NCI-H2029 treated with DMSO at 0.1 percent for 48 hours (cell line): ENCODE results near the gene GLRX5.
"Not testable (repeated sequence)": the region's sequence is repeated elsewhere in the genome, so short reads cannot be mapped to it uniquely, and the experiment has no call there.

Experiments used
- DNase-seq: peaks from one replicate; lab custom pipeline; 2025; lab: John Stamatoyannopoulos, UW

Gene GLRX5

DNA sequence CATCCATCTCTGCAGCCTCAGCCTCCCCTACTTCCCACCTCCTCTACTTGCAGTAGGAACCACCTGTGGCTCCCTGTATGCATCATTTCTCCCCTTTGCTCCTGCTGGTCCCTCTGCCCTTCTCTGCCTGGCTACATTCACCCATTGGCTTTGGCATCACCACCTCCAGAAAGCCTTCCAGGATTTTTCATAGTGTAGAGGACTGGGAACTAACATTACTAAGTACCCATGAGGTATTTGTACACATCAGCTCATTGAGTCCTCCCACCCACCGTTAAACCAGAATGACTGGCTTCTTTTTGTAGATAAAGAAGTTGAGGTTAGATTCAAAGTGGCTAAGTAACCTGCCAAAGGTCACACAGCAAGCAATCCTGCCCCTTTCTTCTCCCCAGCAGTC lies 35.5 kb upstream of the GLRX5 start:
- DNase-seq: no peak

DNA sequence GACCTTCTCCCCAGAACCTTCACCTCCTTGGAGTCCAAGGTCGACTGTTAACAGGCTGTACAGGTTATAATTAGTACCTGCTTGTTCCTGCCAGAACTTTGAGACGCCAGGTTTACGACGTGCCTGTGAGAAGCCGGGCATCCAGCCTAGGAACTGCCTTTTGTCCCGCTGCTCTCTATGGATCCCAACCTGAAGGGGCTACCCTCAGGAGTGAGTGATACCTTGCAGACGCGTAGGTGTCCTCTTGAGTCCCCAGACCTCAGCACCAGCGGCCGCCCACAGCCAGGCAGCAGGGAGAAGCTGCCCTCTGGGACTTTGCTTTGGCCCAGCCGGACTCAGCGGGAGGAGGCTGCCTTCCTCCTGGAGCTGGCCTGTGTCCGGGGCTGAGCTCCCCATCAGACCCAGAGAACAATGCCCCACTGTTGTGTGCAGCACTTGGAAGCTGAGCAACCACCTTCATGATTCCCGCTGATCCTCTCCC lies 34.6 kb upstream of the GLRX5 start:
- DNase-seq: no peak

DNA sequence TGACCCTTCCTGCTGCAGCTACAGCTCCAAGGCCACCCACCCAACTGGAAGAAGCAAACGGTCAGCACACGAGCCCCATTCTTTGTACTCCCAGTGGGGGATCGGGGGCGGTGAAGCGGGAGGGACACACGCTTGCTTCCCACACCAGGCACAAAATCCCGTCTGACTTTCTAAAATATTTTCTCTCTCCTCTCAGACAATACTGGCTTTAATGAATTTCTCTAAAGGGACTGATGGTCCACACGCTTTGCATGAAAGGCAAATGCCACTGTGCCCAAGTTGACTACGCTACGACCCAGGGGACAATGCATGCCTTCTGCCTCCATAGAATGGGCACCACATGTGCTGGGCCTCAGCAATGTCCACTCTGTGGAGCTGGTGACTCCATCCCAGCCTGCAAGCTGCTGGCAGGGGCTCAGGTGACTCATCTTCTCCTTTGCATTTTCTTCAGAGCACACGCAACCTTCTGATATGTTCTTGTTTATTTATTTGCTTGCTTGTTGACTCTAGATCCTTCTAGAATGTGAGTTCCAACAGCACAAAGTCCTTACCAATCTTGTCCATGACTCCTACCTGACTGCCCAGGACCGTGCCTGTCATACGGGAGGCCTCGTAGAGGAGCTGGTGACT lies 34.0 kb upstream of the GLRX5 start:
- no peak for DNase-seq

DNA sequence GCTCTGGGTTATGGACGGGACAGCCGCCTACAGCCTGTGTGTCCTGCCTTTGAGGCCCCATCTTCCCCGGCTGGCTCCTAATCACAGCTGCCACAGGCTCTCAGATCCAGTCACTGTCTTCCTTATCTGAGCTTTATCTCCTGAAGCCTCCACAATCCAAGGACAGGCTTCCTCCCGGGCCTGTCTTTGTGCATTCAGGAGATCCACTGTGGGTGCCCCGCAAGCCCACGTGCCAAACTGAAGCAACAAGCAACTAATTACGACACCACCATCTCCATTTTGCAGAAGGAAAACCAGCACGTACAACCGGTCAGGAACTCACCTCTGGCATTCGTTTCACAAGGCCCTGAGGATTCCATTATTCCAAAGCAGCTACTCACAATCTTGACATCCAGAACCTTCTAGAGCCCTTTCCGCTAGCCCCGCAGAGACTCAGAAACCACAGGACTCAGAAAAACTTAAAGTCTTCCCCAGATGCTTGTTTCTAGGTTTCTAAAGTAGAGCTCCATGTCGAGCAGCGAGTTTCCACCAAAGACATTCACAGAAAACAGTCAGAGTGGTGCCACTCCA lies 32.4 kb upstream of the GLRX5 start:
- DNase-seq: no peak

DNA sequence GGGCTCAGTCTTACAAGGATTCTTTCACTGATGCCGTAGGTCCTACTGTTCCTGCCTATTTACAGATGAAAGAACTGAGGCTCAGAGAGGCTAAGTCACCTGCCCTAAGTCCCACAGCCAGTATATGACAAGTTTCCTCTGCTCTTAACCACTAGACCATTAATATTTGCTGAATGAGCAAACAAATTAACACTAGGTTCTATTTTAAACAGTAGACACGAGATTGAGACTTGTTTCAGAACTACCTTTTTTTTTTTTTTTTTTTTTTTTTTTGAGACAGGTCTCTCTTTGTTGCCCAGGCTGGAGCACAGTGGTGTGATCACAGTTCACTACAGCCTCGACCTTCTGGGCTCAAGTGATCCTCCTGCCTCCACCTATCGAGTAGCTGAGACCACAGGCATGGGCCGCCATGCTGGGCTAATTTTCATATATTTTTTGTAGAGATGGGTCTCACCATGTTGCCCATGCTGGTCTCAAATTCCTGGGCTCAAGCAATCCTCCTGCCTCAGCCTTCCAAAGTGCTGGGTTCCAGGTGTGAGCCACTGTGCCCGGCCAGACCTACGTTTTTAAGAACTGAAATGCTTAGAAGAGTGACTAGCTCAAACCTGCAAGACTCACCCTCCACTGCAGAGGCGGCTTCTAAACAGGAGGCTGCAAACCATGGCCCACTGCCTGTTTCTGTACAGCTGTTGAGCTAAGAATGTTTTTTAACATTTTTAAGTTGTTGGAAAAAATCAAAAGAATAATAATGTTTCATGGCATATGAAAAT lies 31.3 kb upstream of the GLRX5 start:
- no peak for DNase-seq

DNA sequence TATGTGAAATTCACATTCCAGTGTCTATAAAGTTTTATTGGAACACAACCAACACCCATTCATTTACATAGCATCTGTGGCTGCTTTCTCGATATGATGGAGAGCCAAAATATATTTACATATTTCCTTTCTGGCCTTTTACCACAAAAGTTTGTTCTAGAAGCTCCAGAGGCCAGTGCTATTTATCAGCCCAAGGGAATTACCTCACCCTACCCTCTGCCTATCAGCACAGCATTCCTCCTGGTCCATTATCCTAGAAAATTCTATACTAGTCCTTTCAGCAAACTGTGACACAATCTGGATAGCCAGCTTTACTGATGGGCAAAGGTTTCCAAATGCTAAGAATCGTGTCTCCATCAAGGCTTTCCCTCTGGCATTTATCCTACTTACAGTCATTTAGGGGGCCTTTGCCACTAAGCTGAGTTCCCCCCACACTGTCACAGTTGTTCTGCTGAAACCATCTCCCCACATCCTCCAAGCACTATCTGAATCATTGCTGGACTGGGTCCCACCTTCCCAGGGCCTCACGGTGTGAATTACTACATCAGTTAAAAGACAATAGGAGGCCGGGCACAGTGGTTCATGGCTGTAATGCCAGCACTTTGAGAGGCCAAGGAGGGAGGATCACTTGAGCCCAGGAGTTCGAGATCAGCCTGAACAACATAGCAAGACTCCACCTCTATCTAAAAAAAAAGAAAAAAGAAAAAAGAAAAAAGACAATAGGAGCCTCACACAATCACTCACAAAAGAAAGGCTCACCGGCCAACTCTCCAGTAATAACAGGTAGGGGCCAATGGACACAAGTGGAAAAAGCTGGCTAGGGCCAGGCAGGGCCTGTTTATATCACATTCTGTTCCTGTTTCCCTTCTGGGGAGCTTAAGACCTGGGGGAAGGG lies 30.5 kb upstream of the GLRX5 start:
- no peak for DNase-seq

DNA sequence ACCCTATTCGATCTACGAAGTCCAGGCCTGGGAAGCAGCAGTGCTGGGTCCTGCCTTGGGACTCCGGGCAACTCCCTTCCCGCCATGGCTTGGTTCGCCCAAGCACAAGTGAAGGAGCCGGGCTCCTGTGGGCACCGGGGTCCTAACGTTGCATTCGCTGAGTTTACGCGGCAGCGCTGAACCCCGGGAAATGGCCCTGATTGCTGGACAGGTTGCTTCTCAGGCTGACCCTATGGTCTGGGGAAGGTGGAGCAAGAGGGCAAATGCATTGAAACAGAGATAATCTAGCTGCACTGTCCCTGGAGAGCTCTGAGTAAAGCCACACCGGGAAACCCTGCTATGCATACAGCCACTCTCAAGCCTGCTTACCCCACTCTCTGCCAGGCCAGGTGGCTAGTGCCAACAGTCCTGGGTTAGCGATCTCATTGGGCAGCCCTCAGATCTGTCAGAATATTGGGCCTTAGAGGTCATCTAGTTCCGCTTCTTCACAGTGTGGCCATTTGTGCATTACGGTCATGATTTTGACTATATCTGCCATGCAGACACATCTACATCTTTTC lies 29.7 kb upstream of the GLRX5 start:
- no peak for DNase-seq

DNA sequence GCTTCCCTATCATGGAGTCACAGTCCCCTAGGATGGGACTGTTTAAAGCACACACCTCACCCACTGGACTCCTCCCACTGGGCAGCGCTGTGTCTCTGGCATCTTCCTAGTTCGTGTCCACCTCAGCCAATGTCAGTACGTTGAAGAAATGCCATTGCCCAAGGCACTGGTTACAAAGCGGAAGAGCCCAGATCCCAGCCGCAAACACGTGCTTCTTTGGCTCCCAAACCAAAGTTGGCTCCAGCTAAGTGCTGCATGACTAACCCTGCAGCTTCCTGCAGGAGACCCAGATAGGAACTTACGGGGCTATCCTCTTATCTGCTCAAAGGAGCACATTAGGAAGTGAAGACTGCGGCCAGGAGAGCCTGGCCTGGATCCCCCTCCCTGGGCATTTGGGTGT lies 27.7 kb upstream of the GLRX5 start:
- no peak for DNase-seq

DNA sequence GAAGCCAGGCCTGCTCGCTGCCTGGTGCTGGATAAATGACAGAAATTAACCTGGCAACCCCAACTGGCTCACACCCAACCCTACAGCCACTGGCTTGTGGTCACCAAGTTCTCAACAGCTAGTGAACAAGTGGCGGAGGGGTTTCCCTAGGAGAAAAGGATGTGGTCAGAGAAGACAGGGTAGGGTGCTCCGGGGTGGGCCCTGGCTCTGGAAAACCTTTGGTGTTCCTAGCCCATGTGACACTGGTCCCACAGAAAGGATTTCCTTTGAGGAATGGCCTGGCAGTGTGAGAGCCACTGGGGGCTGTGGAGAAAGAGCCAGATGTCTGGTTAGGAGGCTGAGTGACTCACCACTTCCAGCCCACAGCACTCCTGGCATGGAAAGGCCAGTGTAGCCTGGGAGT lies 27.1 kb upstream of the GLRX5 start:
- no peak for DNase-seq

DNA sequence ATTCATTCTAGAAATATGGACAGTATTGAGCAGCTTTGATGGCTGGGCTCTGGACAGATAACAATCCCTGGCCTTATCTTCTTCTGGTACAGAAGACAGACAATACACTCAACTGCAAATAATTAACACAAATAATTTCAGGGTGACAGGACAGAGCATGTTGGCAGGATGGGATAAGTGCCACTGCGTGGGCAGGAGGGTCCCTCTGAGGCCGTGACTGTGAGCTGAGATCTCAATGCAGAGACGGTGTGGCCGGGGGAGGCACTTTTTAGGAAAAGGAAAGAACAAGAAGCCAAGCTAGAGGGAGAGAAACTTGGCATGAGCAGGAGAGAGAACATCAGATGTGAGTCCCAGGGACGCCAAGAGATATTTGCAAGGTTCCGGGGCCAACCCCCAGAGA lies 26.5 kb upstream of the GLRX5 start:
- no peak for DNase-seq

DNA sequence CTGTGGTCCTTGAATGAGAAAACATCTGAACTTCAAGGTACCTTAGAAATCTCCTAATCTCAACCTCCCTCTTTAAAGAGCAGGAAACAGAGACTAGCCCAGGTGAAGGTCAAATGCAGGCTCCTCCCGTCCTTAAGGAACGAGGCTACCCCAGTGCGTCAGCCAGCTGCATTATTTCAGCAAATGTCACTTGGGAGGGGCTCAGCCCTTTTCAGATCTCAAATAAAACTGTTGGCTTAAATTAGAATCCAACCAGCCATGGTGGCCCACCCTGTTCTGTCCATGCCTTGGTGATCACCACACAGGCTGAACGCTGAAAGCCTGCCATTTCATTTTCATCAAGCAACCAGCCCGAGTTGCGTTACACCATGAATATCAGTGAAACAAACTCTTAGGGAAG lies 25.4 kb upstream of the GLRX5 start:
- no peak for DNase-seq

DNA sequence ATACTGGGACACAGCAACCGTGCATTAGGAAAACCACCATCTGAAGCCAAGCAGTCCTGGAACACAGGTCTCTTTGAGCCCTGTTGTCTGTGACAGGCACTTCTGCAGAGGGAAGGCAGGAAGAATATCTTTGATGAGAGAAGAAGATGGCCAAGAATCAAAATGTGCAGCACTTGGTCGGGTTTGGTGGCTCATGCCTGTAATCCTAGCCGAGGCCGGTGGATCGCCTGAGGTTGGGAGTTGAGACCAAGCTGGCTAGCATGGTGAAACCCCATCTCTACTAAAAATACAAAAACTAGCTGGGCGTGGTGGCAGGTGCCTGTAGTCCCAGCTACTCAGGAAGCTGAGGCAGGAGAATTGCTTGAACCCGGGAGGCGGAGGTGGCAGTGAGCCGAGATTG lies 24.5 kb upstream of the GLRX5 start:
- not testable (repeated sequence) for DNase-seq

DNA sequence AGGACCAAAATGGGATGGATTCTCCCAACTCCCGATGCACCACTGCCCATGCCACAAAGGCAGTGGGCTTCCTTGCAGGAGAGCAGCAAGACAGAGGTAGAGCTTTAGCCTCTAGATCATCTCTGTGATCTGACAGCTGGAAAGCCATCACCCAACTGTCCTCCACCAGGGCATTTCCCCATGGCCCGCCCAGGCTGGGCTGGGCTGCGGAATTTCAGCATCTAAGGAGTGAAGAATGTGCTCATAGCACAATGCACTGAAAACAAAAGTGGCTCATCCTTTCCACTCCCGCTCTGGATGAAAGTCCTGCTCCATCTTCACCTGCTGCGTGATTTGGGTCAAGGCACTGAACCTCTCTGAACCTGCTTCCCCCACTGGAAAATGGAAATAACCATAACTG lies 24.0 kb upstream of the GLRX5 start:
- DNase-seq: no peak

DNA sequence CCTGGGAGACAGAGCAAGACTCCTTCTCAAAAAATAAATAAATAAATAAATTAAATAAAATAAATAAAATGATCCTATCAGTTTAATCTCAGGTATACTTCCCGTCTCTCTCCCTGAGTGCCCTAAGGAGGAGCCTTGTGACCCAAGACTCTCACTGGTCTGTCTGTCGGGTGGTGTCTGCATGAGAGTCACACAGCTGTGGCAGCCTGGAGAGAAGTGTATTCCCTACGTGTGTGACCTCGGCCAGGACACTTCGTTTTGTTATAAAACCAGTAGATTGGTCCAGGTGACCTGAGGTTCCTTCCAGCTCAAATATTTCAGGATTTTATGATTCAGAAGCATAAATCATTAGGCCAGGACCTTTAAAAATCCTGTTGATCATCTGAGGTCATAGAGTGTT lies 23.2 kb upstream of the GLRX5 start:
- DNase-seq: no peak

DNA sequence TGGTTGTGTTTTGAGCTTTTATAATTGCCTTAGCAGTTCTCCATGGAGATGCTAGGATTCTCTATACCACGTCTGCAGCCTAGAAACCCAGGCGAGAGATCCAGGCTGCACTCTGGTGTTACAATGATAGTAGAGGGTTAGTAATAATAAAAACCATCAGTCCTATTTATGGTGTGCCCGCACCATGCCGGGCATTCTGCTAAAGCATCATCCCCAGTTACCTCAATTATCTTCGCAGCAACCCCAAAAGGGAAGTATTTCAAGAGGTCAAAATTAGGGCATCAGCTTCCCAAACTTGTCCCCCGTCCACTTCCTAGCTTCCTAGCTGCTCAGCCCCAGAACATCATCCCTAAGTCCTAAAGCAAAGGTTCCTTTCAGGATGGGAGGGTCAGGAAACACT lies 21.6 kb upstream of the GLRX5 start:
- no peak for DNase-seq

DNA sequence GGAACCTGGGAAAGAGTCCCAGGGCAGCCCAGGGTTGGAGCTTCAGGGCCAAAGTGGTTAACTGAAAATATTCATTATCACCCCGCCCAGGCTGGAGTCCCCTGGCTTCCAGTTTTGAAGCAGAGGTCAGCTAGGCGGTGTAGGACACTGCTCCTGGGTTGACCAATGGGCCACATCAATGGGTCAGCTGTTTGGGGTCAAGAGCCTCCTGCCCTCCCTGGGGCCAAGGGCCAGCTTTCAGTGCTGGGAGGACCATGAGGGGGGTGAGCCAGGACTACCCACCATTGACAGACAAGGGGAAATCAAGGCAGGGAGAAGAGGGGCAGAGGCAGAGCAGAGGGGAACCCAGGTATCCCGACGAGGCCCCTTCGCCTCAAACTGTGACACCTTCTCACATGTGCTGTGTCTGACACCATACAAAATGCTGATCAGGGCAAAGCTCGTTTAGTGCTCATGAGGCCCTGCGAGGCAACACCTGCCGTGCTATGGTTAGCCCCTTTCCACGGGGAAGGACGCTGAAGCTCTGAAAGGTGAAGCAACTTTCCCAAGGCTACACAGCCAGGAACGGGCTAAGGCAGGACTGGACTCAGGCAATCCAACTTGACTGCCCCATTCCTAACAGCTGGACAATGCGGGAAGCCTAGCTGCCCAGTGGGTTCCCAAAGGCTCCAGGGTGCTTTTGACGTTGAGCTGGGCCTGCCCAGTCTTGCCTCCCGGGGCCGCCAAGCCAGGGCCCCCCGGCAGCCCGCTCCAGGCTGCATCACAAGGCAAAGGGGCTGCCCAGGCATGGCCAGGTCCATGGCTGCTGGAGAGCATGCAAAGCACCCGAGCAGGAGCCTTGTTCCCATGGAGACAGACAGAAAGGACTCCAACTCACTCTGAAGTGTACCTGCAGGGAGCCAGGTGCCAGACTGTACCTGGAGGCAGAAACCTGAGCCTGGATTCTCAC lies 20.4 kb upstream of the GLRX5 start:
- no peak for DNase-seq

DNA sequence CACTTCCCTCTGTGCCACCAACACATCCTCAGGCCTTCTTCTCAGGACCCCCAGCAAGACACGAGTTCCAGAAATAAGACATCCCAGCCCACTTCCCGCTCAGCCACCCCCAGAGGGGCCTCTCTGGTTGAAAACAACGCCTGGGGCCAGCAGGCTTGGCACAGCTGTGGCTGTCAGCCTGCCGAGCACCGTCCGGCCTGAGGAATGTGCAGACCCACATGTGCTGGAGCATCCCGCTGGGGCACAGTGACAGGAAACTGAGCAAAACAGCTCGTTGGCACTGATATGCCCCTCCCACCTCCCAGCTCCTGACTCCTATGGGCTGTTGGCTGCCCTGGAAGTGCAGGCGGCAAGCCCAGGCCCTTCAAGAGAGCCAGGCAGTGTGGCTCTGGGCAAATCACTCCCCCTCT lies 19.8 kb upstream of the GLRX5 start:
- no peak for DNase-seq

DNA sequence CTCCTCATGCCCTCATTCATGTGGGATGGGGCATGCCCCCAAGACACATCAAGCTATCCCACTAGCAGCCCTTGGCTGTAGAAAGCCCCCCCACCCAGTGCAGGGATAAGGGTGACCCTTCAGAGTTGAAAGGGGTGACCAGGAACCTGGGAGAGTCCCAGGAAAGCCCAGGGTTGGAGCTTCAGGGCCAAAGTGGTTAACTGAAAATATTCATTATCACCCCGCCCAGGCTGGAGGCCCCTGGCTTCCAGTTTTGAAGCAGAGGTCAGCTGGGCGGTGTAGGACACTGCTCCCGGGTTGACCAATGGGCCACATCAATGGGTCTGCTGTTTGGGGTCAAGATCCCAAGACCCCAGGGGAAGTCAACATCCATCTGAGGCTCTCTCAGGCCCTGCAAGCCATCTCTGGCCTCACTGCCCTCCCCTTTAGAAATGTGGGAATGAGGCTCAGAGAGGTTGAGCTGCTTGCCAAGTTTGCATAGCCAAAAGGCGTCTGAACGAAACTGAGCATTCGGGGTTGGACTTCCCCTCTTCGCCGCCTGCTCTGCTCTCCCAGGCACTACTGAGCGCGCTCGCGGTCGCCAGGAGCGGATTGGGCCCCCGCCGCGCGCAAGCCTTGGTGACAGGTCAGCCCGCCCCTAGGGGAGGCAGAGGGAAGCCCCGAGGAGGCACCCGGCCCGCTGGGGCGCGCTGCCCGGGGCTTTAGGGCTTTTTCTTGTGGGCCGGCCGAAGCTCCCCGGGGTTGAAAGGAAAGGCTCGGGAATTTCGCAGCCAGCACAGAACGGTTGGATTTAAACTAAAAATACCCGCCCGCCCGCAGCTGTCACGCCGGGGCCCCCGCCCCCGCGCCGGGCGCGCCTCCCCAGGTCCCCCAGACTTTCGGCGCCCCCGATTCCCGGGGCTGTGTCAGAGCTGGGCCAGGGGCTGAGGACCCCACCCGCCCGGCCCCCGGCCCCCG lies 19.0 kb upstream of the GLRX5 start:
- DNase-seq: no peak

DNA sequence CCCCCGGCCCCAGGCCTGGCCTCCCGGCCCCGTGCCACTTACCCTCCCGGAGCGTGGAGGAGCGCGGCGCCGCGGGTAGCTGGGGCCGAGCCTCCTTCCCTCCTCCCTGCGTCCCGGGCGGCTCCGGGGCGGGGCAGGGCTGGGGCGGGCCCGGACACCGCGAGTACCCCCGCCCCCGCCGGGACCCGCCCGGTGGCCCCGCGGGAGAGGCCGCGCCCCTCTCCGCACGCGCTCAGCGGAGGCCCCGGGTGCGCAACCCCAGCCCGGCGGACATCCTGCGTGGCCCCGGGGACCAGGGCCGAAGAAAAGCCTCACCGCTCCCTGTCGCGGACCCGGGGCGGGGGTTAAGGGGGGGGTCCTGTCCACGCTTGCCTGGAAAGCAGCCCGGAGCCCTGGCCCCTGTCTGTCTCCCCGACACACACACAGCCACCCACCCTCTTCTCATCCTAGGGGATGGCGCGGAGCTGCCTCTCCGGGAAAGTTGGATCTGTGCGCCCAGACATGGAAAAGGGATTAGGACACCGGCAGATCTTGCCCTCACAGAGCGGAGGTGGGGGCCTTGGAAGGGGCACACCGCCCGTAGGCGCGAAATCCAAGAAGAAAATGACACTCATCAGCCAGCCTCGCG lies 18.2 kb upstream of the GLRX5 start, which contains the start of gene SYNE3:
Gene SYNE3 (minus strand): TSS at position 97 of the 628 bp plus-strand sequence. CDS start 40,829 bp downstream, outside the sequence.
- DNase-seq: no peak
